Measurements from ENCODE around the gene ARHGAP9.

Gene ARHGAP9

DNA sequence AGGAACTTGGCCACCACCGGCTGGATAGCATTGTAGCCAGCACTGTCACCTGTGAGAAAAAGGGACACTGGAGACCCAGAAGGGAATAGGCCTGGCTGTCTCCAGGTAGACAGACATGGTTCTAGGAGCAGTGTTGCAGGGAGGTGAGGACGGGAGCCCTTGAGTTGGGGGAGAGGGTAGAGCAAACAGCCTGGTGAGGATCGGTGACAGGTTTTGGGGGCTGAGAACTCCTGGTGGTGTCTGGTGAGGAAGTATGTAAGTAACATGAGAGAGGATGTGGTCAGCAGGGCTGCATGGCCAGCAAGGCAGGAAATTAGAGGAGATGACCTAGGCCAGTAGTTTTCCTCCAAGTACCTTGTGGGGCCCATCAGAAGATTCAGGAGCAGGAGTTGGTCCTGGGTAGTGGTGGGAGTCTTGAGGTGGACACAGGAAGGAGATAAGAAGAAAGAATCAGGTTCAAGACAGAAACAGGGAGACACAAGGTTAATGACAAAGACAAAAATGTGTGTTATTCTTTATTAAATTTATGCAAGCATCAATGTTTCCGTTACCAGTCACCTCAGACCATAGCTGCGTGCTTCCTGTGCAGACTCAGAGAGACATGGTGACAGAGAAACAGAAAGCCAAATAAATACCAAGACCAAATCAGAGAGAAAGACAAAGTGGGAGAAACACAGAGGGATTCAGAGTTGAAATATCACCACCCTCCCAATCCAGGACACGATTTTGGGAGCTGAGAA, at the start of gene ARHGAP9:
ARHGAP9 (minus strand) TSS at position 491 of the 740 bp plus-strand sequence; CDS start at position 31, 460 bp downstream.
- DNase-seq (ENCODE audit: low read depth, low spot score), result no peak
- Histone ChIP-seq H3K9ac (ENCODE audit: insufficient read length, low read depth) (no peak within 1 kb of the TSS), H3K4me3 (ENCODE audit: insufficient read length, low read depth) (no peak within 1 kb of the TSS), H3K36me3 (ENCODE audit: insufficient read depth, insufficient read length, low read length) (no peaks in the 10 kb centered on the region), H3K4me1 (ENCODE audit: insufficient read depth, insufficient read length) (peaks cover 12% of the 10 kb centered on the region), H3K27me3 (ENCODE audit: insufficient read depth, insufficient read length) (peaks cover 35% of the 10 kb centered on the region), H3K9me3 (ENCODE audit: insufficient read depth, low read length) (no peaks in the 10 kb centered on the region)
- TF ChIP-seq ZNF274 (IDR thresholded peaks at IDR 0.05; ENCODE audit: low read depth, low read length), result no peak

DNA sequence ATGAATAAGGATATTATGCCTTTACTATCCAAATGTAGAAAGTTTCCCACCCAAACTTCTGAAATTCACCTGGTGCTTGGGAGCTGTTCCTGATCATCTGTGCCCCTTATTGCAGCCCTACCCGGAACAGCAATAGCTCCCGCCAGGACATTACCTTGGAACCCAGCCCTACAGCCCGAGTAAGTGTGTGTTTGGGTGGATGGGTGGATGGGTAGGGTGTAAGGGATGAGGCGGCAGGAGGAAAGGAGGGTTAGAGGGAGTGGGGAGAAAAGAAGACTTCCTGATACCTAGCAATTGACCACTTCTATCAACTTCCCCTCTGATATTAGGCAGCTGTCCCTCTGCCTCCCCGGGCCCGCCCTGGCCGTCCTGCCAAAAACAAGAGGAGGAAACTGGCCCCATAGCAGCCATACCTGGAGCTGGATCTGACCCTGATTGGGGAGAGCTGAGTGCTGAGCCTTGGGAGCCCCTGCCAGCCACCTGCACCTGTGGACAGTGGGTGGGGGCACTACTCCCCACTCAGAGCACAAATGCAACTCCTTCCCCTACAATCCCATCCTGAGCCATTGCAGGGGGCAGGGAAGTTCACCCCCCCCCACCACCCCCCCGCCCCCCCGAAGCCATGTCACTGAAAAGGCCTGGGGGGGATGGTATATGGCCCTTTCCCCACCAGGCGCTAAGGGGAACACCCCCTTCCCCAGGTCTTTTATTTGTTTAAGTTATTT, 49.3 kb upstream of the ARHGAP9 start:
- Histone ChIP-seq H3K9ac (ENCODE audit: insufficient read length, low read depth) (no peak overlapping the region), H3K4me1 (ENCODE audit: insufficient read depth, insufficient read length) (peaks cover 9% of the 10 kb centered on the region), H3K36me3 (ENCODE audit: insufficient read depth, insufficient read length, low read length) (peaks cover 95% of the 10 kb centered on the region), H3K9me3 (ENCODE audit: insufficient read depth, low read length) (no peaks in the 10 kb centered on the region), H3K27me3 (ENCODE audit: insufficient read depth, insufficient read length) (no peaks in the 10 kb centered on the region), H3K4me3 (ENCODE audit: insufficient read length, low read depth) (no peak overlapping the region)
- DNase-seq (ENCODE audit: low read depth, low spot score), result no peak
- TF ChIP-seq ZNF274 (IDR thresholded peaks at IDR 0.05; ENCODE audit: low read depth, low read length) (no peak), YY1 (IDR thresholded peaks at IDR 0.05; ENCODE audit: insufficient read depth, insufficient read length) (no peak), SUZ12 (IDR thresholded peaks at IDR 0.05; ENCODE audit: extremely low read depth, insufficient read depth, insufficient read length) (no peak)

DNA sequence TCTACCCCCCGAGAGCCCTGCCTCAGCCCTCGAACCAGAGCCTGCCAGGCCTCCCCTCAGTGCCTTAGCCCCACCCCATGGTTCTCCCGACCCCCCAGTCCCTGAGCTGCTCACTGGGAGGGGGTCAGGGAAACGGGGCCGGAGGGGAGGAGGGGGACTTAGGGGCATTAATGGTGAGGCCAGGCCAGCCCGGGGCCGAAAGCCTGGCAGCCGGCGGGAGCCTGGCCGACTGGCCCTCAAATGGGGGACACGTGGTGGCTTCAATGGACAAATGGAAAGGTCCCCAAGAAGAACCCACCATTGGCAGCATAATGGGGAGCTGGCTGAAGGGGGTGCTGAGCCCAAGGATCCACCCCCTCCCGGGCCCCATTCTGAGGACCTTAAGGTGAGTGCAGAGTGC, 48.5 kb upstream of the ARHGAP9 start:
- no peak for DNase-seq (ENCODE audit: low read depth, low spot score)
- H3K4me1 ChIP-seq (ENCODE audit: insufficient read depth, insufficient read length), result peaks cover 10% of the 10 kb centered on the region
- H3K9ac ChIP-seq (ENCODE audit: insufficient read length, low read depth), result no peak overlapping the region
- no peaks in the 10 kb centered on the region for H3K9me3 ChIP-seq (ENCODE audit: insufficient read depth, low read length)
- peaks cover 93% of the 10 kb centered on the region for H3K36me3 ChIP-seq (ENCODE audit: insufficient read depth, insufficient read length, low read length)
- no peak overlapping the region for H3K4me3 ChIP-seq (ENCODE audit: insufficient read length, low read depth)
- no peaks in the 10 kb centered on the region for H3K27me3 ChIP-seq (ENCODE audit: insufficient read depth, insufficient read length)
- TF ChIP-seq YY1 (IDR thresholded peaks at IDR 0.05; ENCODE audit: insufficient read depth, insufficient read length) (no peak), SUZ12 (IDR thresholded peaks at IDR 0.05; ENCODE audit: extremely low read depth, insufficient read depth, insufficient read length) (no peak), ZNF274 (IDR thresholded peaks at IDR 0.05; ENCODE audit: low read depth, low read length) (no peak)

DNA sequence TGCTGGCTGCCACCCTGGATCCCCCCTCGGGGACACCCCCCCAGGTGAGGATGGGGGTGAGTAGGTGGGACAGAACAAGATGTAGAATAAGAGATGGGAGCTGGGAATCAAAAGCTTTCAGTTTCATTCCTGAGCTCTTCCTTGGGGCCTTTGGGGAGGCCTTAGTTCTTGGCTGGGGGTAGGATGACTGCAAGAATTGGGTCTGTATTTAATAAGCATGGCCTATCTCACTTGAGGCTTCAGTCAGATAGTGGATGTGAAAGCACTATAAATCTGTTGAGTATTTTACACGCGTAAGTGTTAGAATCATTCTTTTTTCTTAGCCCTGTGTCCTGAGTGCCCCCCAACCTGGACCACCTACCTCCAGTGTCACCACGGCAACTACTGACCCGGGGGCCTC, 47.5 kb upstream of the ARHGAP9 start:
- Histone ChIP-seq H3K9ac (ENCODE audit: insufficient read length, low read depth) (no peak overlapping the region), H3K36me3 (ENCODE audit: insufficient read depth, insufficient read length, low read length) (peaks cover 83% of the 10 kb centered on the region)

DNA sequence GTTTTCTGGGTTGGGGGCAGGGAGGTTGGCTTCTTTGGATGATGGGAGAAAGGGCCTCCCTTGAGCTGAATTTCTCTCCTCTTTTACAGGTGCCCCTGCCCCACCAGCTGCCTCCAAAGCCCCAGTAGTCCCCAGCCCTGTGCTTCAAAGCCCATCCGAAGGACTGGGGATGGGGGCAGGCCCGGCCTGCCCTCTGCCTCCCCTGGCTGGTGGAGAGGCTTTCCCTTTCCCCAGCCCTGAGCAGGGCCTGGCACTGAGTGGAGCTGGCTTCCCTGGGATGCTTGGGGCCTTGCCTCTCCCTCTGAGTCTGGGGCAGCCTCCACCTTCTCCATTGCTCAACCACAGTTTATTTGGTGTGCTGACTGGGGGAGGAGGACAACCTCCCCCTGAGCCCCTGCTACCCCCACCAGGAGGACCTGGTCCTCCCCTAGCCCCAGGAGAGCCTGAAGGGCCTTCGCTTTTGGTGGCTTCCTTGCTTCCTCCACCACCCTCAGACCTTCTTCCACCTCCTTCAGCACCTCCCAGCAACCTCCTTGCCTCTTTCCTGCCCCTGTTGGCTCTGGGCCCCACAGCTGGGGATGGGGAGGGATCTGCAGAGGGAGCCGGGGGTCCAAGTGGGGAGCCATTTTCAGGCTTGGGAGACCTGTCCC, 46.9 kb upstream of the ARHGAP9 start:
- Histone ChIP-seq H3K4me1 (ENCODE audit: insufficient read depth, insufficient read length) (peaks cover 13% of the 10 kb centered on the region), H3K9me3 (ENCODE audit: insufficient read depth, low read length) (no peaks in the 10 kb centered on the region), H3K27me3 (ENCODE audit: insufficient read depth, insufficient read length) (no peaks in the 10 kb centered on the region), H3K36me3 (ENCODE audit: insufficient read depth, insufficient read length, low read length) (peaks cover 77% of the 10 kb centered on the region), H3K4me3 (ENCODE audit: insufficient read length, low read depth) (no peak overlapping the region), H3K9ac (ENCODE audit: insufficient read length, low read depth) (no peak overlapping the region)
- DNase-seq (ENCODE audit: low read depth, low spot score), result no peak
- no peak for TF ChIP-seq SUZ12 (IDR thresholded peaks at IDR 0.05; ENCODE audit: extremely low read depth, insufficient read depth, insufficient read length)
- TF ChIP-seq YY1 (IDR thresholded peaks at IDR 0.05; ENCODE audit: insufficient read depth, insufficient read length), result no peak
- TF ChIP-seq ZNF274 (IDR thresholded peaks at IDR 0.05; ENCODE audit: low read depth, low read length), result no peak

More for the DNA sequence above, 47.5 kb upstream of the ARHGAP9 start:
- H3K9me3 ChIP-seq (ENCODE audit: insufficient read depth, low read length), result no peaks in the 10 kb centered on the region
- peaks cover 10% of the 10 kb centered on the region for H3K4me1 ChIP-seq (ENCODE audit: insufficient read depth, insufficient read length)
- no peak overlapping the region for H3K4me3 ChIP-seq (ENCODE audit: insufficient read length, low read depth)
- H3K27me3 ChIP-seq (ENCODE audit: insufficient read depth, insufficient read length), result no peaks in the 10 kb centered on the region
- DNase-seq (ENCODE audit: low read depth, low spot score), result no peak
- TF ChIP-seq ZNF274 (IDR thresholded peaks at IDR 0.05; ENCODE audit: low read depth, low read length) (no peak), SUZ12 (IDR thresholded peaks at IDR 0.05; ENCODE audit: extremely low read depth, insufficient read depth, insufficient read length) (no peak), YY1 (IDR thresholded peaks at IDR 0.05; ENCODE audit: insufficient read depth, insufficient read length) (no peak)

DNA sequence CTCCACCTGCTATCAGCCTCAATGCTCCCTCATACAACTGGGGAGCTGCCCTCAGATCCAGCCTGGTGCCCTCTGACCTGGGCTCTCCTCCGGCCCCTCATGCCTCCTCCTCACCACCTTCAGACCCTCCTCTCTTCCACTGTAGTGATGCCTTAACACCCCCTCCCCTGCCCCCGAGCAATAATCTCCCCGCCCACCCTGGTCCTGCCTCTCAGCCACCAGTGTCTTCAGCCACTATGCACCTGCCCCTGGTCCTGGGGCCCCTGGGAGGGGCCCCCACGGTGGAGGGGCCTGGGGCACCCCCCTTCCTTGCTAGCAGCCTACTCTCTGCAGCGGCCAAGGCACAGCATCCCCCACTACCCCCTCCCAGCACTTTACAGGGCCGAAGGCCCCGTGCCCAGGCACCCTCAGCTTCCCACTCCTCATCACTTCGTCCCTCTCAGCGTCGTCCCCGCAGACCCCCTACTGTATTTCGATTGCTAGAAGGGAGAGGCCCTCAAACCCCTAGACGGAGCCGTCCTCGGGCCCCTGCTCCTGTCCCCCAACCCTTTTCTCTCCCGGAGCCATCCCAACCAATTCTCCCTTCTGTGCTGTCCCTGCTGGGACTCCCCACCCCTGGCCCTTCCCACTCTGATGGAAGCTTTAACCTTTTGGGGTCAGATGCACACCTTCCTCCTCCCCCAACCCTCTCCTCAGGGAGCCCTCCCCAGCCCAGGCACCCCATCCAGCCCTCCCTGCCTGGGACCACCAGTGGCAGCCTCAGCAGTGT, 46.1 kb upstream of the ARHGAP9 start:
- H3K4me1 ChIP-seq (ENCODE audit: insufficient read depth, insufficient read length), result peaks cover 13% of the 10 kb centered on the region
- H3K36me3 ChIP-seq (ENCODE audit: insufficient read depth, insufficient read length, low read length), result peaks cover 69% of the 10 kb centered on the region
- no peaks in the 10 kb centered on the region for H3K27me3 ChIP-seq (ENCODE audit: insufficient read depth, insufficient read length)
- peak overlapping the region; percentile 13 for H3K9ac ChIP-seq (ENCODE audit: insufficient read length, low read depth)
- no peak overlapping the region for H3K4me3 ChIP-seq (ENCODE audit: insufficient read length, low read depth)
- TF ChIP-seq SUZ12 (IDR thresholded peaks at IDR 0.05; ENCODE audit: extremely low read depth, insufficient read depth, insufficient read length) (no peak), ZNF274 (IDR thresholded peaks at IDR 0.05; ENCODE audit: low read depth, low read length) (no peak), YY1 (IDR thresholded peaks at IDR 0.05; ENCODE audit: insufficient read depth, insufficient read length) (no peak)
- no peaks in the 10 kb centered on the region for H3K9me3 ChIP-seq (ENCODE audit: insufficient read depth, low read length)
- DNase-seq (ENCODE audit: low read depth, low spot score), result no peak
